Lower leg skin (tissue), 3 donors: ENCODE results near the gene TGFA.

Source experiments
- POLR2A ChIP-seq, 2 donors: fragments of 450-650 bp; IDR thresholded peaks; one replicate each; pipeline ENCODE4 v1.6.1; 2016 to 2017; ENCODE audit warnings: antibody characterized with exemption in 2 of 2, mild to moderate bottlenecking in 1 of 2, moderate library complexity in 1 of 2
- TF ChIP-seq, protein P1 (sequence below), 3 donors: fragments of 450-650 bp; IDR thresholded peaks; one replicate each; pipeline ENCODE4 v1.5.1; 2016; ENCODE audit warnings: antibody characterized with exemption in 3 of 3, mild to moderate bottlenecking in 3 of 3, moderate library complexity in 2 of 3

DNA sequence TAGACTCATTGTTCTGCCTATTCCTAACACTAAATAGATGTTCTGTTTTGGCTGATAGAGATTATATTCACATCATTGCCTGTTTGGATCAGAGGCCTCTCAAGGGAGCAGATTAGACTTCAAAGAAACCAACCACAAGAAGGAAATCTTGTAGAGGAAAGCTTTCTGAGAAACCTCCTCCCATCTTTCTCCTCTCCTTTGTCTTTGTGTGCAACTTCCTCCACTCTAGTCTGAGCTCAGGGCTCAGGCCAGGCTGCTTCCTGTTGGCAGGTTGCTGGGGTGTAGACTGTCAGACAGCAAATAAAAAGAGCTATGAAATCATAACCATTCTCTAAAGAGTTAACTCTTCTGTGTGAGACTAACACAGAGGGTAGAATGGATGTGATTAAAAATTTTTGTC lies 113.0 kb downstream of the TGFA start:
- TF ChIP-seq, protein P1, sequence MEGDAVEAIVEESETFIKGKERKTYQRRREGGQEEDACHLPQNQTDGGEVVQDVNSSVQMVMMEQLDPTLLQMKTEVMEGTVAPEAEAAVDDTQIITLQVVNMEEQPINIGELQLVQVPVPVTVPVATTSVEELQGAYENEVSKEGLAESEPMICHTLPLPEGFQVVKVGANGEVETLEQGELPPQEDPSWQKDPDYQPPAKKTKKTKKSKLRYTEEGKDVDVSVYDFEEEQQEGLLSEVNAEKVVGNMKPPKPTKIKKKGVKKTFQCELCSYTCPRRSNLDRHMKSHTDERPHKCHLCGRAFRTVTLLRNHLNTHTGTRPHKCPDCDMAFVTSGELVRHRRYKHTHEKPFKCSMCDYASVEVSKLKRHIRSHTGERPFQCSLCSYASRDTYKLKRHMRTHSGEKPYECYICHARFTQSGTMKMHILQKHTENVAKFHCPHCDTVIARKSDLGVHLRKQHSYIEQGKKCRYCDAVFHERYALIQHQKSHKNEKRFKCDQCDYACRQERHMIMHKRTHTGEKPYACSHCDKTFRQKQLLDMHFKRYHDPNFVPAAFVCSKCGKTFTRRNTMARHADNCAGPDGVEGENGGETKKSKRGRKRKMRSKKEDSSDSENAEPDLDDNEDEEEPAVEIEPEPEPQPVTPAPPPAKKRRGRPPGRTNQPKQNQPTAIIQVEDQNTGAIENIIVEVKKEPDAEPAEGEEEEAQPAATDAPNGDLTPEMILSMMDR (IDR thresholded peaks at IDR 0.05) = no peak
- no peak for TF ChIP-seq POLR2A (IDR thresholded peaks at IDR 0.05)
